GM12878 (cell line): ENCODE results near the gene TBC1D1.

ENCODE experiments used
- ATF2 ChIP-seq: IDR thresholded peaks from 2 replicates; pipeline ENCODE4 v1.6.1; 2012; ENCODE audit warnings: low read length, inconsistent platforms
- CHD2 ChIP-seq: IDR thresholded peaks from 2 replicates; pipeline ENCODE4 v1.6.1; 2011; ENCODE audit warnings: low read depth, low read length, improper control_type of control experiment, borderline replicate concordance
- CTCF ChIP-seq, 3 experiments: IDR thresholded peaks in 2 of 3; conservative IDR thresholded peaks in 1 of 3; 2 replicates each; pipeline ENCODE4 v1.5.1; 2011; ENCODE audit warnings: low read depth in 3 of 3, low read length in 3 of 3, mild to moderate bottlenecking in 3 of 3, control low read depth in 2 of 3, moderate library complexity in 2 of 3, inconsistent platforms in 1 of 3, mixed read lengths in 1 of 3; ENCODE audit not compliant: control insufficient read depth in 2 of 3, insufficient read depth in 1 of 3; ENCODE audit errors: extremely low read depth in 1 of 3
- ETV6 ChIP-seq, 2 experiments: fragments of 450-650 bp in 1 of 2; IDR thresholded peaks in 1 of 2; conservative IDR thresholded peaks in 1 of 2; 2 replicates each; pipeline ENCODE4 v1.6.1; 2014; ENCODE audit warnings: antibody characterized with exemption in 1 of 2, borderline replicate concordance in 1 of 2, low read depth in 1 of 2, mild to moderate bottlenecking in 1 of 2, moderate library complexity in 1 of 2
- MYC ChIP-seq: IDR thresholded peaks from 2 replicates; pipeline ENCODE4 v1.6.1; 2011; ENCODE audit warnings: mild to moderate bottlenecking, low read length, moderate library complexity, inconsistent platforms; ENCODE audit not compliant: insufficient read depth, insufficient replicate concordance, insufficient read length, severe bottlenecking
- POLR2AphosphoS5 ChIP-seq: IDR thresholded peaks from 2 replicates; pipeline ENCODE4 v1.6.1; 2011; ENCODE audit warnings: mild to moderate bottlenecking, low read length, inconsistent platforms
- TAF1 ChIP-seq: IDR thresholded peaks from 2 replicates; pipeline ENCODE4 v1.6.1; 2011; ENCODE audit warnings: mild to moderate bottlenecking, low read depth, low read length, borderline replicate concordance
- ZNF622 ChIP-seq: fragments of 450-650 bp; IDR thresholded peaks from 2 replicates; pipeline ENCODE4 v1.6.1; 2017; ENCODE audit warnings: mild to moderate bottlenecking, inconsistent platforms

- TF ChIP-seq TAF1, result no peak
- TF ChIP-seq ATF2, result no peak
- TF ChIP-seq CTCF (IDR thresholded peaks at IDR 0.05 in 2 of 3, conservative IDR thresholded peaks at IDR 0.05 in 1 of 3; ENCODE audit: control insufficient read depth in 2 of 3, extremely low read depth in 1 of 3, insufficient read depth in 1 of 3, low read depth in 3 of 3, low read length in 3 of 3), result no peak
- TF ChIP-seq CHD2, result no peak
- TF ChIP-seq MYC, result no peak
- no peak for TF ChIP-seq ZNF622
- no peak for TF ChIP-seq POLR2AphosphoS5
- no peak for TF ChIP-seq ETV6 (conservative IDR thresholded peaks at IDR 0.05 in 1 of 2, IDR thresholded peaks at IDR 0.05 in 1 of 2; ENCODE audit: borderline replicate concordance in 1 of 2, low read depth in 1 of 2)
Observed at GRCh38 chr4:38174801-38175200, 283.9 kb downstream of the TBC1D1 start.
